Esophagus squamous epithelium (tissue), 4 donors: ENCODE measurements around the gene PI4KB.
"Not testable (repeated sequence)": the region's sequence is repeated elsewhere in the genome, so short reads cannot be mapped to it uniquely, and the experiment has no call there.

Experiments used
- POLR2A ChIP-seq, 4 donors: fragments of 450-650 bp; IDR thresholded peaks; one replicate each; pipeline ENCODE4 v1.6.1; 2017; ENCODE audit warnings: antibody characterized with exemption in 4 of 4, mild to moderate bottlenecking in 4 of 4, moderate library complexity in 3 of 4
- TF ChIP-seq, protein P1 (sequence below), 6 experiments: fragments of 450-650 bp in 4 of 6; fragments of 200-600 bp in 2 of 6; sonication (generic) in 2 of 6; IDR thresholded peaks; one replicate each; pipeline ENCODE4 v1.5.1; 2016 to 2019; ENCODE audit warnings: antibody characterized with exemption in 6 of 6, mild to moderate bottlenecking in 4 of 6, moderate library complexity in 4 of 6

DNA sequence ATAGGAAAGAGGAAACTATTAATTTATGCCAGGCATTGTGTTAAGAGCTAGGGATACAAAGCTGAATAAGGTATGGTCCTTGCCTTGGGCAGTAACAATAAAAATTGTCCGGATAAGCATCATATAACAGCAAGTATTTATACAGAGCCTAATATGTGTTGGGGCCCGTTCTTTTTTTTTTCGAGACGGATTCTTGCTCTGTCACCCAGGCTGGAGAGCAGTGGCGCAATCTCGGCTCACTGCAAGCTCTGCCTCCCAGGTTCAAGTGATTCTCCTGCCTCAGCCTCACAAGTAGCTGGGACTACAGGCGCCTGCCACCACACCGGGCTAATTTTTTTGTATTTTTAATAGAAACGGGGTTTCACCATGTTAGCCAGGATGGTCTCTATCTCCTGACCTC lies 23.1 kb upstream of the PI4KB start:
- TF ChIP-seq, protein P1, sequence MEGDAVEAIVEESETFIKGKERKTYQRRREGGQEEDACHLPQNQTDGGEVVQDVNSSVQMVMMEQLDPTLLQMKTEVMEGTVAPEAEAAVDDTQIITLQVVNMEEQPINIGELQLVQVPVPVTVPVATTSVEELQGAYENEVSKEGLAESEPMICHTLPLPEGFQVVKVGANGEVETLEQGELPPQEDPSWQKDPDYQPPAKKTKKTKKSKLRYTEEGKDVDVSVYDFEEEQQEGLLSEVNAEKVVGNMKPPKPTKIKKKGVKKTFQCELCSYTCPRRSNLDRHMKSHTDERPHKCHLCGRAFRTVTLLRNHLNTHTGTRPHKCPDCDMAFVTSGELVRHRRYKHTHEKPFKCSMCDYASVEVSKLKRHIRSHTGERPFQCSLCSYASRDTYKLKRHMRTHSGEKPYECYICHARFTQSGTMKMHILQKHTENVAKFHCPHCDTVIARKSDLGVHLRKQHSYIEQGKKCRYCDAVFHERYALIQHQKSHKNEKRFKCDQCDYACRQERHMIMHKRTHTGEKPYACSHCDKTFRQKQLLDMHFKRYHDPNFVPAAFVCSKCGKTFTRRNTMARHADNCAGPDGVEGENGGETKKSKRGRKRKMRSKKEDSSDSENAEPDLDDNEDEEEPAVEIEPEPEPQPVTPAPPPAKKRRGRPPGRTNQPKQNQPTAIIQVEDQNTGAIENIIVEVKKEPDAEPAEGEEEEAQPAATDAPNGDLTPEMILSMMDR (IDR thresholded peaks at IDR 0.05): not testable (repeated sequence)
- not testable (repeated sequence) for TF ChIP-seq POLR2A (IDR thresholded peaks at IDR 0.05)
